Sigmoid colon (tissue), 7 donors: ENCODE data around the gene CEP83. TPM values are rescaled to one million over a fixed set of nuclear protein-coding genes. Genes with fewer than 3 reads are reported as not detected.

ENCODE experiments used
- DNase-seq: peaks from one replicate; pipeline ENCODE4 v3.0.0-alpha.2; 2019
- H3K27ac ChIP-seq, 4 donors: fragments of 200-600 bp; sonication (generic); one replicate each; pipeline ENCODE4 v1.5.1; 2016 to 2019; ENCODE audit warnings: mild to moderate bottlenecking in 1 of 4
- H3K27me3 ChIP-seq, 3 donors: fragments of 200-600 bp; sonication (generic); one replicate each; pipeline ENCODE4 v1.5.1; 2019; ENCODE audit warnings: mild to moderate bottlenecking in 1 of 3
- H3K36me3 ChIP-seq, 4 donors: fragments of 200-600 bp; sonication (generic); one replicate each; pipeline ENCODE4 v1.5.1; 2016 to 2019
- H3K4me1 ChIP-seq, 4 donors: fragments of 200-600 bp; sonication (generic); one replicate each; pipeline ENCODE4 v1.5.1; 2017 to 2019
- H3K4me3 ChIP-seq, 4 donors: fragments of 200-600 bp; sonication (generic); one replicate each; pipeline ENCODE4 v1.5.1; 2017 to 2019; ENCODE audit warnings: mild to moderate bottlenecking in 2 of 4, moderate library complexity in 1 of 4
- H3K9me3 ChIP-seq, 4 donors: fragments of 200-600 bp in 3 of 4; sonication (generic) in 3 of 4; one replicate each; pipeline versions ENCODE4 v1.5.1 to v1.6.1; 2013 to 2019
- EP300 ChIP-seq, 4 donors: sonication (generic); formaldehyde crosslinking; IDR thresholded peaks; one replicate each; pipeline ENCODE4 v1.6.1; 2017; ENCODE audit warnings: antibody characterized with exemption in 4 of 4
- POLR2A ChIP-seq, 2 donors: fragments of 450-650 bp; IDR thresholded peaks; one replicate each; pipeline ENCODE4 v1.6.1; 2016; ENCODE audit warnings: antibody characterized with exemption in 2 of 2, mild to moderate bottlenecking in 2 of 2, moderate library complexity in 2 of 2
- POLR2AphosphoS5 ChIP-seq, 4 donors: sonication (generic); formaldehyde crosslinking; IDR thresholded peaks; one replicate each; pipeline ENCODE4 v1.6.1; 2017; ENCODE audit warnings: antibody characterized with exemption in 4 of 4
- WGBS, 2 donors: extraction: QIAGEN DNeasy Blood & Tissue Kit; methylation state at CpG; one replicate each; pipeline ENCODE4 v1.1.7; 2013; 5-methylcytosine and 5-hydroxymethylcytosine counted together
- intact Hi-C: fragments of 100-400 bp; cut with DNase I; formaldehyde crosslinking; loops from one replicate; pipeline ENCODE4 v1.15.1; 2023
- polyA plus RNA-seq, 3 donors: library from polyadenylated mRNA; stranded (reverse); fragments of 200-250 nt; gene quantifications; one replicate each; pipeline ENCODE4 v1.2.3, GENCODE V29; 2013
- total RNA-seq, 4 donors: library from RNA; depleted of rRNA; stranded (reverse); fragments of >200 nt; gene quantifications; one replicate each; pipeline ENCODE4 v1.1.0, GENCODE V29; 2016
- TF ChIP-seq, protein P1 (sequence below), 4 experiments: fragments of 450-650 bp in 3 of 4; fragments of 200-600 bp in 1 of 4; IDR thresholded peaks; one replicate each; pipeline ENCODE4 v1.5.1; 2016 to 2019; ENCODE audit warnings: antibody characterized with exemption in 4 of 4, mild to moderate bottlenecking in 3 of 4, moderate library complexity in 2 of 4
- donor health status: healthy with polysubstance abuse.
- donor health status: Bipolar disorder and iron deficiency.
- donor health status: healthy.

Gene CEP83
- total and polyA plus RNA-seq, 7 donors = 4.4 to 23.5 (median 7.9) TPM

- no peaks in the 10 kb centered on the region for H3K27me3 ChIP-seq
- no peak for TF ChIP-seq POLR2AphosphoS5 (IDR thresholded peaks at IDR 0.05)
- TF ChIP-seq, protein P1, sequence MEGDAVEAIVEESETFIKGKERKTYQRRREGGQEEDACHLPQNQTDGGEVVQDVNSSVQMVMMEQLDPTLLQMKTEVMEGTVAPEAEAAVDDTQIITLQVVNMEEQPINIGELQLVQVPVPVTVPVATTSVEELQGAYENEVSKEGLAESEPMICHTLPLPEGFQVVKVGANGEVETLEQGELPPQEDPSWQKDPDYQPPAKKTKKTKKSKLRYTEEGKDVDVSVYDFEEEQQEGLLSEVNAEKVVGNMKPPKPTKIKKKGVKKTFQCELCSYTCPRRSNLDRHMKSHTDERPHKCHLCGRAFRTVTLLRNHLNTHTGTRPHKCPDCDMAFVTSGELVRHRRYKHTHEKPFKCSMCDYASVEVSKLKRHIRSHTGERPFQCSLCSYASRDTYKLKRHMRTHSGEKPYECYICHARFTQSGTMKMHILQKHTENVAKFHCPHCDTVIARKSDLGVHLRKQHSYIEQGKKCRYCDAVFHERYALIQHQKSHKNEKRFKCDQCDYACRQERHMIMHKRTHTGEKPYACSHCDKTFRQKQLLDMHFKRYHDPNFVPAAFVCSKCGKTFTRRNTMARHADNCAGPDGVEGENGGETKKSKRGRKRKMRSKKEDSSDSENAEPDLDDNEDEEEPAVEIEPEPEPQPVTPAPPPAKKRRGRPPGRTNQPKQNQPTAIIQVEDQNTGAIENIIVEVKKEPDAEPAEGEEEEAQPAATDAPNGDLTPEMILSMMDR (IDR thresholded peaks at IDR 0.05) = no peak
- no peak for TF ChIP-seq POLR2A (IDR thresholded peaks at IDR 0.05)
- no peak for TF ChIP-seq EP300 (IDR thresholded peaks at IDR 0.05)
- peaks cover 0 to 7% (median 6%) of the 10 kb centered on the region in 4 donors for H3K4me1 ChIP-seq
- H3K36me3 ChIP-seq = no peaks in the 10 kb centered on the region
- H3K27ac ChIP-seq = no peak overlapping the region
- DNase-seq = no peak
- 85% methylated on average over 4 of the region's 4 CpGs for whole genome bisulfite sequencing, 2 donors
- intact Hi-C loops = no loop called here
- no peak overlapping the region for H3K4me3 ChIP-seq
- H3K9me3 ChIP-seq = peaks cover 0 to 3% (median 0%) of the 10 kb centered on the region in 4 donors
These were observed 35.9 kb upstream of the CEP83 start for GRCh38 chr12:94495445-94496115.

DNA sequence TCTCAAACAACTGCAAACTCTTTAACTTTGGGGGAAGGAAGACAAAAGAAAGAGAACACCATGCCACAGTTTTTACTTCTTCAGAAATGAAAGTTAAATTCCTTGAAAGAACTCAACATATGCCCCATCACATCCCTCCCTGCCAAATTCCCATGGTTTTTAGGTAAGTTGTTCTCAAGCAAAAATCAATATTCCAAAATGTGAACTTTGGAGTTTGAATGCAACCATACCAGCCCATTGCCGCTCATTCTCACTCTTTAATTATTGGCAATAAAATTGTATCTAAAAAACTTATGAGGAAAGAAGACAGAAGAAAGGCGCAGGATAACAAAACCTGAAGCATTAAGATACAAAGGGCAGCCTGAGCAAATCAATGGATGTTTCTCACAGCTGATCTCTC, 31.8 kb upstream of the CEP83 start:
- TF ChIP-seq POLR2AphosphoS5 (IDR thresholded peaks at IDR 0.05) (no peak), EP300 (IDR thresholded peaks at IDR 0.05) (no peak), POLR2A (IDR thresholded peaks at IDR 0.05) (no peak)
- TF ChIP-seq, protein P1 (IDR thresholded peaks at IDR 0.05) = no peak
- Histone ChIP-seq H3K36me3 (no peaks in the 10 kb centered on the region), H3K27me3 (no peaks in the 10 kb centered on the region), H3K4me3 (no peak overlapping the region), H3K27ac (no peak overlapping the region), H3K4me1 (peaks cover 0 to 7% (median 6%) of the 10 kb centered on the region in 4 donors), H3K9me3 (no peaks in the 10 kb centered on the region)
- intact Hi-C loops = no loop called here
- 50 to 90% methylated on average over 2 of the region's 2 CpGs for WGBS, 2 donors
- DNase-seq = no peak

- H3K36me3 ChIP-seq = no peaks in the 10 kb centered on the region
- DNase-seq = no peak
- no peak overlapping the region for H3K27ac ChIP-seq
- no peak for TF ChIP-seq EP300 (IDR thresholded peaks at IDR 0.05)
- TF ChIP-seq POLR2A (IDR thresholded peaks at IDR 0.05) = no peak
- no peak for TF ChIP-seq POLR2AphosphoS5 (IDR thresholded peaks at IDR 0.05)
- TF ChIP-seq, protein P1 (IDR thresholded peaks at IDR 0.05) = no peak
- H3K9me3 ChIP-seq = no peaks in the 10 kb centered on the region
- no peaks in the 10 kb centered on the region for H3K4me1 ChIP-seq
- H3K4me3 ChIP-seq = no peak overlapping the region
- no peaks in the 10 kb centered on the region for H3K27me3 ChIP-seq
- WGBS, 2 donors = 27 to 51% methylated on average over 2 of the region's 2 CpGs
- intact Hi-C loops = no loop called here
These were observed 28.8 kb upstream of the CEP83 start for GRCh38 chr12:94488463-94488862.

DNA sequence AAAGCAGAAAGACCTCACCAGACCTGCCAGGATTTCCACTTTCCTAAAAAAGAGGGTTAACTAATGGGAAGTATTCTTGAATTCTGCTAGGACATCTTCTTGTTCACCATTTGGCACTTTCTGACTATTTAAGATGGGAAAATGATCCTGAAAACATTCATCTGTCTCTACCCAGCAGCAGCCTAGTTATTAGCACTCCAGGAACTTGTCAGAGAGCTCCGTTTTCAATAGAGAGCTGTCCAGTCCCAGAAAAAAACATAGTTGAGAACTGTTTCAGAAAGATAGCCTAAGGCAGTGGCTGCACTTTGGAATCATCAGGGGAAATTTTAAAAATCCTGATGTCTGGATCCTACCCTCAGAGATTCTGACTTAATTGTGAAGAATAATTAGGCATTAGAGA, 22.1 kb upstream of the CEP83 start:
- DNase-seq = no peak
- H3K27me3 ChIP-seq = no peaks in the 10 kb centered on the region

More for the DNA sequence above, 22.1 kb upstream of the CEP83 start:
- H3K27ac ChIP-seq = no peak overlapping the region
- TF ChIP-seq, protein P1 (IDR thresholded peaks at IDR 0.05) = no peak
- TF ChIP-seq POLR2A (IDR thresholded peaks at IDR 0.05) (no peak), POLR2AphosphoS5 (IDR thresholded peaks at IDR 0.05) (no peak), EP300 (IDR thresholded peaks at IDR 0.05) (no peak)
- H3K4me1 ChIP-seq = no peaks in the 10 kb centered on the region
- no peaks in the 10 kb centered on the region for H3K36me3 ChIP-seq
- intact Hi-C loops = no loop called here
- 48 to 55% methylated on average over 1 of the region's 1 CpG for WGBS, 2 donors
- no peak overlapping the region for H3K4me3 ChIP-seq
- H3K9me3 ChIP-seq = no peaks in the 10 kb centered on the region
